HepG2 (cell line): ENCODE data around the gene TP53AIP1. TPM values are rescaled to one million over a fixed set of nuclear protein-coding genes. Genes with fewer than 3 reads are reported as not detected.

Experiments
- ATAC-seq: fragments of 200-7000 bp; cut with Tn5 transposase; 3 replicates; pipeline ENCODE4 v1.9.1; 2020; ENCODE audit warnings: mild to moderate bottlenecking, moderate library complexity
- BruUV-seq: library from RNA; stranded (reverse); fragments of 400-500 nt; replicated peaks from 2 replicates; lab custom pipeline; 2021; lab: Mats Ljungman, UMichigan
- CTCF ChIA-PET: fragments of 300-600 bp; formaldehyde crosslinking; extraction: SDS; loops from one replicate; lab custom pipeline; 2021; ENCODE audit warnings: low total read pairs, inconsistent platforms, low intra/inter-chr PET ratio; lab: Yijun Ruan, JAX
- POLR2A ChIA-PET: fragments of 350-600 bp; sonication (Branson Sonifier 250); formaldehyde crosslinking; loops from one replicate; lab custom pipeline; 2020; ENCODE audit warnings: antibody characterized with exemption, inconsistent platforms; lab: Yijun Ruan, JAX
- DNase-seq: peaks from one replicate; pipeline ENCODE4 v3.0.0-alpha.2; 2015; ENCODE audit warnings: low spot score
- FAIRE-seq: peaks from 3 replicates; lab custom pipeline; 2011; peaks lifted over from hg19 to GRCh38; lab: Jason Lieb, UNC
- H2AFZ ChIP-seq: one replicate; pipeline ENCODE4 v1.6.1; 2011; ENCODE audit warnings: low read length, inconsistent platforms
- H3K27ac ChIP-seq: fragments of 300-600 bp; 3 replicates; pipeline ENCODE4 v1.8.0; 2011; ENCODE audit warnings: mixed run types, mild to moderate bottlenecking, mixed read lengths, low read length, inconsistent platforms; ENCODE audit not compliant: insufficient read depth; ENCODE audit errors: extremely low read length
- H3K27me3 ChIP-seq, 2 experiments: fragments of 200-600 bp in 1 of 2; 2 replicates in 1 of 2; 3 replicates in 1 of 2; pipeline versions ENCODE4 v1.6.0 to v1.8.0; 2011; ENCODE audit warnings: low read length in 2 of 2, mild to moderate bottlenecking in 2 of 2, moderate library complexity in 2 of 2, inconsistent platforms in 1 of 2; ENCODE audit not compliant: insufficient read depth in 2 of 2, control insufficient read depth in 1 of 2
- H3K36me3 ChIP-seq, 2 experiments: fragments of 200-600 bp in 1 of 2; replicated peaks in 1 of 2; 2 replicates in 1 of 2; 3 replicates in 1 of 2; pipeline versions ENCODE4 v1.5.1 to v1.8.0; 2011; ENCODE audit warnings: low read length in 2 of 2, inconsistent platforms in 1 of 2; ENCODE audit not compliant: insufficient read depth in 2 of 2, control insufficient read depth in 1 of 2
- H3K4me1 ChIP-seq: 2 replicates; pipeline ENCODE4 v1.5.1; 2012; ENCODE audit warnings: low read length, inconsistent platforms; ENCODE audit not compliant: insufficient read depth
- H3K4me2 ChIP-seq: 2 replicates; pipeline ENCODE4 v1.6.0; 2011; ENCODE audit warnings: low read depth, low read length, inconsistent platforms
- H3K4me3 ChIP-seq, 3 experiments: fragments of 200-600 bp in 1 of 3; sonication (generic), shearing (Covaris generic) in 1 of 3; replicated peaks in 1 of 3; 2 replicates each; pipeline ENCODE4 v1.5.1; 2011 to 2016; ENCODE audit warnings: low read length in 3 of 3, inconsistent platforms in 2 of 3, low read depth in 2 of 3, mild to moderate bottlenecking in 2 of 3, control low read depth in 1 of 3, mixed read lengths in 1 of 3; ENCODE audit not compliant: insufficient read depth in 1 of 3
- H3K79me2 ChIP-seq: one replicate; pipeline ENCODE4 v1.6.1; 2011; ENCODE audit warnings: low read length, inconsistent platforms; ENCODE audit not compliant: insufficient read depth
- H3K9ac ChIP-seq: 2 replicates; pipeline ENCODE4 v1.6.0; 2011; ENCODE audit warnings: mild to moderate bottlenecking, low read depth, low read length, inconsistent platforms; ENCODE audit not compliant: insufficient read depth
- H3K9me3 ChIP-seq: 2 replicates; pipeline ENCODE4 v1.5.1; 2012; ENCODE audit warnings: mild to moderate bottlenecking, low read length
- H4K20me1 ChIP-seq: 2 replicates; pipeline ENCODE4 v1.6.0; 2011; ENCODE audit warnings: inconsistent platforms, mild to moderate bottlenecking, low read length, moderate library complexity; ENCODE audit not compliant: insufficient read depth
- RELA ChIP-seq: sonication (generic); formaldehyde crosslinking; IDR thresholded peaks from 2 replicates; pipeline ENCODE4 v1.4.0; 2020; ENCODE audit warnings: missing genetic modification reagents
- RORA ChIP-seq: sonication (generic); formaldehyde crosslinking; IDR thresholded peaks from 2 replicates; pipeline ENCODE4 v1.5.0; 2020; ENCODE audit warnings: mild to moderate bottlenecking, missing genetic modification reagents, moderate library complexity
- TP53 ChIP-seq: sonication (generic); formaldehyde crosslinking; conservative IDR thresholded peaks from 2 replicates; pipeline ENCODE4 v1.4.0; 2020; ENCODE audit warnings: missing genetic modification reagents
- ZNF839 ChIP-seq: sonication (generic); formaldehyde crosslinking; IDR thresholded peaks from 2 replicates; pipeline ENCODE4 v1.4.0; 2020; ENCODE audit warnings: missing genetic modification reagents, mild to moderate bottlenecking, borderline replicate concordance
- WGBS: methylation state at CpG from one replicate; pipeline ENCODE4 v1.1.6; 2017; ENCODE audit warnings: low lambda C conversion rate; 5-methylcytosine and 5-hydroxymethylcytosine counted together
- in situ Hi-C: cut with HindIII; loops from 2 replicates; pipeline ENCODE4 v1.10.0; 2017; ENCODE audit warnings: low pct_unique_long_range_greater_than_20kb; ENCODE audit not compliant: extremely low pct_ligation_motif_present
- intact Hi-C: fragments of 100-400 bp; cut with micrococcal nuclease; formaldehyde crosslinking; loops from one replicate; pipeline ENCODE4 v1.10.0; 2022; ENCODE audit not compliant: unreplicated experiment
- polyA plus RNA-seq, 8 experiments: library from polyadenylated mRNA; depleted of rRNA in 3 of 8; stranded (reverse) in 7 of 8; unstranded in 1 of 8; fragments of >200 nt; fragmentation: Illumina TruSeq in 4 of 8; extraction: Trizol in 4 of 8; gene quantifications; 2 replicates each; pipeline versions ENCODE4 v1.2.1 to v1.2.3, GENCODE V29; 2011 to 2016; ENCODE audit warnings: low read depth in 4 of 8, missing spikeins in 1 of 8, mixed read lengths in 1 of 8; ENCODE audit not compliant: insufficient read depth in 1 of 8
- total RNA-seq, 5 experiments: library from RNA; depleted of rRNA; stranded (reverse); fragments of >200 nt; fragmentation: Illumina TruSeq; extraction: Trizol; gene quantifications; 2 replicates each; pipeline ENCODE4 v1.2.3, GENCODE V29; 2016; ENCODE audit warnings: low read depth in 1 of 5
- TF ChIP-seq, protein P1 (sequence below): sonication (generic); formaldehyde crosslinking; IDR thresholded peaks from 2 replicates; pipeline ENCODE4 v1.4.0; 2020; ENCODE audit warnings: missing genetic modification reagents

Gene TP53AIP1
- total and polyA plus RNA-seq, 2 of the 13 experiments (the other 11 are each of a cell fraction or from before 2014, with no cell fraction given) = 0.11 TPM; not detected in 1

DNA sequence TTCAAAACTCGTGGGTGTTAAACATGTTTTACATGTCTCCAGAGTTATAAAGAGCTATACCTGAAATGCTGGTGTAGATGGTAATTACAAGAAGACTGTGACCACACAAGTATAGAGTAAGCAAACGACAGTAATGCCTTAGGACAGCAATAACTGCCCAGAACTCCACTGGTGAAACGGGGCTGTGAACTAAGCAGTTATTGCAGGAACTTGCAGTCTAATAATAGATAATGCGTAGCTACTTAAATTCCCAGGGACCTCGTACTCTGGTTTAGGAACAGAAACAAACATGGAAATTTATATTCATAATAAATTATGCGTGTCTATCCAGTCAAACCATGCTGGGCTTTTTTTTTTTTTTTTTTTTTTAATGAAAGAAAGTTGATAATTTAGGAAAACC lies 24.9 kb upstream of the TP53AIP1 start:
- no peak overlapping the region for H3K27ac ChIP-seq
- H3K27me3 ChIP-seq = no peaks in the 10 kb centered on the region
- no peaks in the 10 kb centered on the region for H3K4me1 ChIP-seq
- H3K79me2 ChIP-seq = no peaks in the 10 kb centered on the region
- FAIRE-seq = no peak
- H4K20me1 ChIP-seq = no peaks in the 10 kb centered on the region
- CTCF ChIA-PET = no interaction called here
- in situ Hi-C loops = no loop called here
- POLR2A ChIA-PET = no interaction called here
- H2AFZ ChIP-seq = no peak overlapping the region
- H3K9me3 ChIP-seq = no peaks in the 10 kb centered on the region
- no peak for ATAC-seq
- TF ChIP-seq RELA (no peak), ZNF839 (CRISPR knock-in tag) (no peak), TP53 (no peak), RORA (CRISPR knock-in tag) (no peak)
- TF ChIP-seq, protein P1, sequence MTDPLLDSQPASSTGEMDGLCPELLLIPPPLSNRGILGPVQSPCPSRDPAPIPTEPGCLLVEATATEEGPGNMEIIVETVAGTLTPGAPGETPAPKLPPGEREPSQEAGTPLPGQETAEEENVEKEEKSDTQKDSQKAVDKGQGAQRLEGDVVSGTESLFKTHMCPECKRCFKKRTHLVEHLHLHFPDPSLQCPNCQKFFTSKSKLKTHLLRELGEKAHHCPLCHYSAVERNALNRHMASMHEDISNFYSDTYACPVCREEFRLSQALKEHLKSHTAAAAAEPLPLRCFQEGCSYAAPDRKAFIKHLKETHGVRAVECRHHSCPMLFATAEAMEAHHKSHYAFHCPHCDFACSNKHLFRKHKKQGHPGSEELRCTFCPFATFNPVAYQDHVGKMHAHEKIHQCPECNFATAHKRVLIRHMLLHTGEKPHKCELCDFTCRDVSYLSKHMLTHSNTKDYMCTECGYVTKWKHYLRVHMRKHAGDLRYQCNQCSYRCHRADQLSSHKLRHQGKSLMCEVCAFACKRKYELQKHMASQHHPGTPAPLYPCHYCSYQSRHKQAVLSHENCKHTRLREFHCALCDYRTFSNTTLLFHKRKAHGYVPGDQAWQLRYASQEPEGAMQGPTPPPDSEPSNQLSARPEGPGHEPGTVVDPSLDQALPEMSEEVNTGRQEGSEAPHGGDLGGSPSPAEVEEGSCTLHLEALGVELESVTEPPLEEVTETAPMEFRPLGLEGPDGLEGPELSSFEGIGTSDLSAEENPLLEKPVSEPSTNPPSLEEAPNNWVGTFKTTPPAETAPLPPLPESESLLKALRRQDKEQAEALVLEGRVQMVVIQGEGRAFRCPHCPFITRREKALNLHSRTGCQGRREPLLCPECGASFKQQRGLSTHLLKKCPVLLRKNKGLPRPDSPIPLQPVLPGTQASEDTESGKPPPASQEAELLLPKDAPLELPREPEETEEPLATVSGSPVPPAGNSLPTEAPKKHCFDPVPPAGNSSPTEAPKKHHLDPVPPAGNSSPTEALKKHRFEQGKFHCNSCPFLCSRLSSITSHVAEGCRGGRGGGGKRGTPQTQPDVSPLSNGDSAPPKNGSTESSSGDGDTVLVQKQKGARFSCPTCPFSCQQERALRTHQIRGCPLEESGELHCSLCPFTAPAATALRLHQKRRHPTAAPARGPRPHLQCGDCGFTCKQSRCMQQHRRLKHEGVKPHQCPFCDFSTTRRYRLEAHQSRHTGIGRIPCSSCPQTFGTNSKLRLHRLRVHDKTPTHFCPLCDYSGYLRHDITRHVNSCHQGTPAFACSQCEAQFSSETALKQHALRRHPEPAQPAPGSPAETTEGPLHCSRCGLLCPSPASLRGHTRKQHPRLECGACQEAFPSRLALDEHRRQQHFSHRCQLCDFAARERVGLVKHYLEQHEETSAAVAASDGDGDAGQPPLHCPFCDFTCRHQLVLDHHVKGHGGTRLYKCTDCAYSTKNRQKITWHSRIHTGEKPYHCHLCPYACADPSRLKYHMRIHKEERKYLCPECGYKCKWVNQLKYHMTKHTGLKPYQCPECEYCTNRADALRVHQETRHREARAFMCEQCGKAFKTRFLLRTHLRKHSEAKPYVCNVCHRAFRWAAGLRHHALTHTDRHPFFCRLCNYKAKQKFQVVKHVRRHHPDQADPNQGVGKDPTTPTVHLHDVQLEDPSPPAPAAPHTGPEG (CRISPR knock-in tag) = no peak
- no peak overlapping the region for H3K4me3 ChIP-seq
- whole genome bisulfite sequencing = 94% methylated on average over 6 of the region's 6 CpGs
- no TSS peak for BruUV-seq
- intact Hi-C loops = no loop called here
- no peak for DNase-seq
- peaks cover 3 to 28% of the 10 kb centered on the region in 2 experiments for H3K36me3 ChIP-seq
- no peak overlapping the region for H3K9ac ChIP-seq
- H3K4me2 ChIP-seq = no peak overlapping the region
